Daoy (cell line): ENCODE results near the gene THSD4. TPM values are rescaled to one million over a fixed set of nuclear protein-coding genes. Genes with fewer than 3 reads are reported as not detected.

Source experiments
- DNase-seq: peaks from one replicate; pipeline ENCODE4 v3.0.0-alpha.2; 2015; ENCODE audit warnings: low read depth
- total RNA-seq: library from RNA; depleted of rRNA; stranded (reverse); fragments of >200 nt; shearing (Covaris generic); gene quantifications from 2 replicates; pipeline ENCODE4 v1.2.3, GENCODE V29; 2014

The THSD4 gene
- total RNA-seq, 1 experiment from 2014 or later, result 5.4 TPM

GRCh38 chr15:71541746-71542145 is 426.5 kb downstream of the THSD4 start:
- DNase-seq, result no peak

GRCh38 chr15:71542836-71543235 is 427.6 kb downstream of the THSD4 start:
- no peak for DNase-seq

- no peak for DNase-seq
Observed at GRCh38 chr15:71543413-71543812, 428.1 kb downstream of the THSD4 start.

GRCh38 chr15:71545223-71545760 is 430.0 kb downstream of the THSD4 start:
- DNase-seq, result no peak

GRCh38 chr15:71545923-71546322 is 430.7 kb downstream of the THSD4 start:
- no peak for DNase-seq

GRCh38 chr15:71547011-71547410 is 431.7 kb downstream of the THSD4 start:
- no peak for DNase-seq

GRCh38 chr15:71548401-71548807 is 433.1 kb downstream of the THSD4 start:
- DNase-seq, result no peak

- no peak for DNase-seq
Observed at GRCh38 chr15:71549091-71549490, 433.8 kb downstream of the THSD4 start.

GRCh38 chr15:71549697-71550096 is 434.4 kb downstream of the THSD4 start:
- DNase-seq, result no peak

- no peak for DNase-seq
Observed at GRCh38 chr15:71551566-71551965, 436.3 kb downstream of the THSD4 start.

GRCh38 chr15:71559098-71559497 is 443.8 kb downstream of the THSD4 start:
- peak; percentile 51 for DNase-seq

GRCh38 chr15:71559616-71560015 is 444.3 kb downstream of the THSD4 start:
- no peak for DNase-seq

GRCh38 chr15:71562251-71562650 is 447.0 kb downstream of the THSD4 start:
- DNase-seq, result peak; percentile 45

GRCh38 chr15:71564217-71564616 is 448.9 kb downstream of the THSD4 start:
- no peak for DNase-seq

- DNase-seq, result no peak
Observed at GRCh38 chr15:71565006-71565405, 449.7 kb downstream of the THSD4 start.

- DNase-seq, result no peak
Observed at GRCh38 chr15:71565631-71566160, 450.4 kb downstream of the THSD4 start.

GRCh38 chr15:71566226-71566625 is 451.0 kb downstream of the THSD4 start:
- DNase-seq, result no peak

- DNase-seq, result no peak
Observed at GRCh38 chr15:71567173-71567572, 451.9 kb downstream of the THSD4 start.

- no peak for DNase-seq
Observed at GRCh38 chr15:71568227-71568626, 453.0 kb downstream of the THSD4 start.

- no peak for DNase-seq
Observed at GRCh38 chr15:71570736-71571135, 455.5 kb downstream of the THSD4 start.

GRCh38 chr15:71571641-71572040 is 456.4 kb downstream of the THSD4 start:
- no peak for DNase-seq

GRCh38 chr15:71572452-71573053 is 457.3 kb downstream of the THSD4 start:
- DNase-seq, result no peak

- DNase-seq, result no peak
Observed at GRCh38 chr15:71573599-71573998, 458.3 kb downstream of the THSD4 start.
